Activated T-cell treated with anti-CD3 and anti-CD28 coated beads for 4 hours (primary cell): ENCODE data around the gene GTF2H2C_2.
"Not testable (repeated sequence)": the region's sequence is repeated elsewhere in the genome, so short reads cannot be mapped to it uniquely, and the experiment has no call there.

Experiments used
- DNase-seq: peaks from one replicate; pipeline ENCODE4 v3.0.0-alpha.2; 2020

The GTF2H2C_2 gene

DNA sequence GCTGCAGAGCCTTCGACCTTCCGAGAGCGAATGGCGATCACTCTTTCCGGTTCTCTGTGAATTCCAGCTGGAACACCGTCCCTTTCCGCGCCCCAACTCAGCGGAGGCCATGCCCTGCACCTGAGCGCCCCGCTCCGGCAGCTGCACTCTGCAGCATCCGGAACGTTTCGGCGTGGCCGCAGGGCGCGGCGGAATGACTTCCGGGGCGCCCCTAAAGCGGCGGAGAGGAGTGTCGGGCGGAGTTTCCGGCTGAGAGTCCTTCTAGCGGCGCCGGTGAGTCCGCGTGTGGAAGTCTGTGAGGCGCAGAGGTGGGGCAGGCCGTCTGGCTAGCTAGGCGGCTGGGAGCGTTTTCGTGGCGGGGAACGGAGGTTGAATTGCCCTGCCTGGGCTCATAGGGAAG is at the start of gene GTF2H2C_2:
TSS of gene GTF2H2C_2 (plus strand) at position 252 of the 400 bp plus-strand sequence.
- not testable (repeated sequence) for DNase-seq

DNA sequence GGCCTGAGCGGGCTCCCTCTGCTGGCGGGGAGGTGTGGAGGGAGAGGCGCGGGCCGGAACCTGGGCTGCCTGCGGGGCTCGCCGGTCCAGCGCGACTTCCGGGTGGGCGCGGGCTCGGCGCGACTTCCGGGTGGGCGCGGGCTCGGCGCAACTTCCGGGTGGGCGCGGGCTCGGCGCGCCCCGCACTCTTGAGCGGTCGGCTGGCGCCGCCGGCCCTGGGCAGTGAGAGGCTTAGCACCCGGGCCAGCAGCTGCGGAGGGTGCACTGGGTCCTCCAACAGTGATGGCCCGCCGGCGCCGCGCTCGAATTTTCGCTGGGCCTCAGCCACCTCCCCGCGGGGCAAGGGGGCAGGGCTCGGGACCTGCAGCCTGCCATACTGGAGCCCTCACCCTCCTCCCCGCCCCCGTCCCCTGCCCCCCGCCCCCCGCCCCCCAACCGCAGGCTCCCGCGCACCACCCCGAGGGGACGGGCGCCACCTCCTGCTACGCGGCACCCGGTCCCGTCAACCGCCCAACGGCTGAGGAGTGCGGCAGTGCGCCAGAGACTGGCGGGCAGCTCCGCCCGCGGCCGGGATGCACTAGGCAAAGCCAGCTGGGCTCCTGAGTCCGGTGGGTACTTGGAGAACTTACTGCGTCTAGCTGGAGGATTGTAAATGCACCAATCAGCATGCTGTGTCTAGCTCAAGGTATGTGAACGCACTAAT is 14.0 kb upstream of the GTF2H2C_2 start:
- DNase-seq, result peak; percentile 24

DNA sequence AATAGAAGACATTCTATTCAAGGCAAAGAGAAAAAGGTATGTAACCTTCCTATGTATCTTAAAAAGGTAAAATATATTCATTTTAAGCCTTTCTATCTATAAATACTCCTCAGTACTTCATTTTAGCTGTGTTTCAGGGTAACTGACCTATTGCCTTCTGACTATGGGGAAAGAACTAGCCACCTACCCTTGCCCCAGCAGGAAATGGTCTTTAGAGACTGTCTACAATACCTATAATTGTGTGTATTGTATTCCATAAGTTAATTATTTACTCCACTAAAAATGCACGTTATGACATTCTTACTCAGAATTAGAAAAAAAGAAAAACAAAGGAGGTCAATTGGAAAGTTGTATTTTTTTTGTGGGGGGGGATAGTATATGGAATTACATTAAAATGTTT is 6.2 kb downstream of the GTF2H2C_2 start:
- not testable (repeated sequence) for DNase-seq

DNA sequence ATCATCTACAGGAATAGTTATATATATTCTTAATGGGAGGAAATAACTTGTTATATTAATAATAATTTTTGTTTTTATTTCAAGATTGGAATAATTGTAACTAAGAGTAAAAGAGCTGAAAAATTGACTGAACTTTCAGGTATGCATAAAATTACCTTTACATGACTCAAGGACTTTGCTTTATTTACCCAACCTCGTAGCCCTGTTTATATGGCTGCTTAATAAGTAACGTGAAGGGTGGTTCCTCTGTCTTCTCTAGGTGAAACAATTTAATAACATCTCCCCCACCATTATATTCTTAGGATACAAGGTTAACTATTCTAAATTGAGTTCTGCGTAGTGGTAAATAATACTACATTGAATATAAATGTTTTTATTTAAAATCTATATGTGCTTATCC is 8.0 kb downstream of the GTF2H2C_2 start:
- not testable (repeated sequence) for DNase-seq

DNA sequence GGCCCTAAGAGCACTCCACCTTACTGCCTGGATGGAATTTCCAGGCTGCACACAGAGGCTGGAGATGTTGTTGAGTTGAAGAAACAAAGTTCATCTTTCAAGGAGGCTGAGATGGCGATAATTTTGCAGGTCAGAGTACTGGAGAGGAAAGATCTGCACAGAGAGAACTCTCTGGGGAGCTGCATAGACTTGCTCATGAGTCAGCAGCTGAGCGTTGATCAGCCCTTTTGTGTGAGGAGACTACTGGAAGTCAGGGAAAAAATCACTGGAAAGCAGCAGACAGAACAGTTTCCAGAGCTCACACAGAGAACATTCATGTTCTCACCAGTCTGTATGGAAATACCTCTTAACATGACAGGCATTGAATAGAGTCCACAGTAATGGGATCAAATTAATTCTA is 23.4 kb downstream of the GTF2H2C_2 start:
- not testable (repeated sequence) for DNase-seq

DNA sequence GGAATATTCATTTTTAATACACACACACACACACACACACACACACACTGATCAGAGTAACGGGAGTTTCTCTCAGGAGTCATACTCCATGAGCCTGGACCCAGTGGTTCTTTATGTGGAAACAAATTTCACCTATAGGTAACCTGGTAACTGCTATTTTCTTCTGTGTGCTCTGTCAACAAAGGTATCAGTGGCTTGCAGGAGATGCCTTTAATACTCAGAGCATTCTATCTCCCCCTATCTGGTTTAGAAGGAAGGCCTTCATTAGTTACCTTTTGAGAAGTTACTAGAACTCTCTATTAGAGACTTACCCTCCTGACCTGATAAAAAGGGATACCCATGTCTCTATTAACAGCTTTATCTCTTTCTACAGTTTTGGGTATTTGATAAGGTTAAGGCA is 34.4 kb downstream of the GTF2H2C_2 start:
- not testable (repeated sequence) for DNase-seq

DNA sequence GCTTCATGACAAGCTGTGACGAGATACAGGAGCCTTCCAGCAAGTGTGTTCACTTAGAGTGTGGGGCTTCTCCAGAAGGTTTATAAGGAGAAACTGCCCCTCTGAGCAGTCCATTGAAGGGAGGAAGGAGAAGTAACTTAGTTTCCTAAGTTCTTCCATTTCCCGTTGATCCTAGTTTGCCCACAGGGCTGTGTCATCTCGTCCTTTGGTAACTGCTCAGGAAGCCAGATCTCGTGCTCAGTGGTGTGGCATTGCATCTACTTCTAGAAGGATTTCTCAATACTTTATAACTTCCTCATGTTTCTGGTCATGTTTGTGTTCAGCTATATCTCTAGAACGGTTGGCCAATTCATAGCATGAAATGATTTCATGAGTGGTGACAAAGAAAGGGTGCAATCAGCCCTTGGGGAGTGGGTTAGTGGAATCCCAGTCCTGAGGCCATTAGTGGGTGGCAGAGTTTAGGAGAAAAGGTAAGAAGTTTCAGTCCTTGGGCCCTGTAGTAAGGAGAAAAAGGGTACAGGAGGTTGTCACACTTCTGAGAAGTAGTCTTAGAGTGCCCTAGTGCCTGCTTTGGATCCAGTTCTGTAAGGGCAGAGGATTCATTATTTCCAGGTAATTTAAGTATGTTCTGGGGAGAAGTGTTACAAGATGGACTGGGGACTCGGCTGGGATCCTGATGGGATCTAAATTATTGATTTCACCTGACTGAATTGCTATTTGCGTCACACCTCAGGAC is 36.2 kb downstream of the GTF2H2C_2 start:
- not testable (repeated sequence) for DNase-seq

DNA sequence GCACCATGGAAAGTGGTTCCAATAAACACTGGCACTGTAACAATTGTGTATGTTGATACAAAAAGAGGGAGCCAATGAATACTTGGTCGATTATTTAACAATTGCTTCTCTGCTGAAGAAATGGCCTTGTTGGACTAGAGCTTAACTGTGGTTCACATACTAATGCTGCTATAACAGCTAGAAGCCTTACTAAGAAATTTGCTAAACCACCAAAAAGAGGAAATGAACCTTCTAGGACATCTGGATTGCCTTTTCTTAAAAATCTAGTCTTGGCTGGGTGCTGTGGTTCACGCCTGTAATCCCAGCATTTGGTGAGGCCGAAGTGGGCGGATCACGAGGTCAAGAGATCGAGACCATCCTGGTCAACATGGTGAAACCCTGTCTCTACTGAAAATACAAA is 41.9 kb downstream of the GTF2H2C_2 start:
- not testable (repeated sequence) for DNase-seq

DNA sequence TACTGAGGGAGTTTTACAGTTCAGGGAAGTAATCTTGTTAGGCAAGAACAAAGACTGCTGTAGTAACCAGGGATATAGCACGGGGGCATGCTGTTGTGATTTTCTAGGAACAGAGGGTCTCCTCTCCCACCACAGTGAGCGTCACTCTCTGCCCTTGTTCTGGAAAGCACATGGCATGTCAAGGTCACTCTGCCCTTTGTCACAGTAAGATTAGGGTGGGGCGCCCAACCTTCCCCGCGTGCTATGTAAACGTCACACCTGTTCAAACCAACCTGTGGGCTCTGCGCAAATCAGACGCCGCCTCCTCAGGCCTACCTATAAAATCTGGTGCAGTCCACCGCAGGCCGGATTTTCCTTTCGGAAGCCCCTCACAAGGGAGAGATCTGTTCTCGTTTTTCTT is 44.0 kb downstream of the GTF2H2C_2 start:
- not testable (repeated sequence) for DNase-seq

DNA sequence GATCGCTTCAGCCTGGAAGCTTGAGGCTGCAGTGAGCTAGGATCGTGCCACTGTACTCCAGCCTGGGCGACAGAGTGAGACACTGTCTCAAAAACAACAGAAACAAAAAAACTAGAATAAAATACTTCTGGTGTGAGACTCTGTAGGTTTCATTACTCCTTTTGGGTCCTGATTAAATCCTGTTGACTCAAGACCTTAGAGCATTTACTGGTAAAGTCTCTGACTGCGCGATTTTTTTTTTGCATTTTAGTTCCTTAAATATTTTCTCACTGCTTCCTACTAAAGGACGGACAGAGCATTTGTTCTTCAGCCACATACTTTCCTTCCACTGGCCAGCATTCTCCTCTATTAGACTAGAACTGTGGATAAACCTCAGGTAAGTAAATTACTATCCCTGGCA is 46.8 kb downstream of the GTF2H2C_2 start:
- not testable (repeated sequence) for DNase-seq

DNA sequence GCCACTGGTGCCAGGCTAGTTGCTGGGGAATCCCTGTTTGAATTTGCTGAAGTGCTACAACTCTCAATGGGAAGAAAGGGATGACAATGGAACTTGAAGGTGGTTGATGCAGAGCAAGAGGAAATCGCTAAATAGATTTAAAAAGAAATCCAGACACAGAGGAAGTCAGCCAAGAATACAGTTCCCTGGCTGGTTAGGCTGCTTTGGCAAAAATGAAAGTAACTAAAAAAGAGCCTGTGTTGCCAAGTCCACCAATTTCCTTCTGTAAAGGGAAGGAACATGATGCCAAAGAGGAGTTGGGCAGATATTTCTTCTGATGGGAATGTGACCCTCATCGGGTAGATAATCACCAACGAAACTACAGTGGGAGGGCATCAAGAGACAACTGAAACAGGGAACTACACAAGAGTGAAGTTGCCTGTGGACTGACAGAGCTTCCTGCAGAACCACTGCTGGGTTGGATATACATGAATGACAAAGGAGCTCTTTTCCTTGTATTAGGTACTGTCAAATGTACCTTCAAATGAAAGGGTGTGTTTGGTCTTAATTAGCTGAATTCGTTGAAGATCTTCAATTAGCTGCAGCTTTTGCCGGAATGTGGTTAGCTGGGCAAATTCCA is 49.0 kb downstream of the GTF2H2C_2 start:
- not testable (repeated sequence) for DNase-seq

DNA sequence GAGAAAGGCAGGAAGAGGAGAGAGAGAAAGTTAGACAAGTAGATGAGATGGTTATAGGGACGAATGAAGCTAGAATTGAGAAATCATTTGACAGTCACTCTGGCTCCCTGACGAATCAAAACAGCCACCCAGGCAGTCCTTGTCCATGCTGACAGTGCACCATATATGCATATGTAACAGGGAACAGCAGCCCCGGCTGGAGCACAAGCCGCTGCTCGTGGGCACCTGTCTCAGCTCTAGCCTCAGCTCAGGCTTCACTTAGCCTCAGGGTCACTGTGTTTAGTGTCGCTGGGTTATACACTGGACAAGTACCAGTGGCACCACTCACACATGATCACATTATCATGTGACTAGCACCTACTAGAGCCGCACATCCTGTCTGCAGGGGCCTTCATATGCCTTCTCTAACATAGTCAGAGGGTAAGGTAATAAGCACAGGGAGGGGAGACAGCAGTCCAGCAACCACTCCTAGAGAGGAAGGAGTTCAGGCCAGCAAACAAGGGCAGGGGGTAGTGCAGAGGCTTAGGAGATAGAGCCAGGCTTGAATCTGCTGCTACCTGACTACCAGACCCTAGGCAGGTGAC is 54.9 kb downstream of the GTF2H2C_2 start:
- DNase-seq, result not testable (repeated sequence)
